ENCODE results near the gene SNCG. TPM values are rescaled to one million over a fixed set of nuclear protein-coding genes. Genes with fewer than 3 reads are reported as not detected.

SNCG gene
- total RNA-seq, 1 experiment from 2014 or later = not detected

DNA sequence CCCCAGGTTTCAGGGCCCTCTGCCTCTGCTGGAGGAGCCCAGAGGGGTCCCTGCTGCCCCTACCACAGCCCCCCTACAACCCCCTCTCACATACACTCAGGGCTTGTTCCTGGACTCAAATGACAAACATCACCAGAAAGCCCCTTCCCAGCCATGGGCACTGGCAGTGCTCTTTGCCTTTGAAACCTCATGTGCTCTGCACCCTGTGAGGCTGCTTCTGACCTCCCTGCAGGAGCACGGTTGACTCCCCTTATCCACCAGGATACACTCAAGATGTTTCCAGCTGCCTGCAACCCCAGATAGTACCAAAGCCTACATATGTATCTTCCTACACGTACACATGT lies 6.4 kb downstream of the SNCG start:
- Histone ChIP-seq H3K4me1 (ENCODE audit: insufficient read depth, low read length, poor library complexity, severe bottlenecking) (peaks cover 6% of the 10 kb centered on the region), H3K27me3 (replicated peaks; ENCODE audit: insufficient read depth, low read depth, low read length, poor library complexity) (no peaks in the 10 kb centered on the region), H3K27ac (ENCODE audit: low read depth, low read length, poor library complexity, severe bottlenecking) (no peak overlapping the region), H3K4me3 (ENCODE audit: low read depth, low read length, poor library complexity, severe bottlenecking) (no peak overlapping the region), H3K36me3 (ENCODE audit: insufficient read depth, low read length, poor library complexity, severe bottlenecking) (no peaks in the 10 kb centered on the region), H3K9me3 (ENCODE audit: low read depth, low read length, poor library complexity, severe bottlenecking) (no peaks in the 10 kb centered on the region)
- BruUV-seq (replicated peaks) = no TSS peak
- DNase-seq (ENCODE audit: low spot score) = no peak
- POLR2A ChIA-PET (ENCODE audit: low non-redundant PET) = no interaction called here
- intact Hi-C loops (cut with micrococcal nuclease; ENCODE audit: unreplicated experiment) = loop anchor here (10.0 kb wide), 1 partner anchor 280 kb away; no protein-coding TSS in a partner anchor
- CTCF ChIA-PET = no interaction called here
- TF ChIP-seq EZH2 (IDR thresholded peaks at IDR 0.05; ENCODE audit: borderline replicate concordance, low read depth, low read length, poor library complexity, severe bottlenecking) = no peak
- TF ChIP-seq, protein P1, sequence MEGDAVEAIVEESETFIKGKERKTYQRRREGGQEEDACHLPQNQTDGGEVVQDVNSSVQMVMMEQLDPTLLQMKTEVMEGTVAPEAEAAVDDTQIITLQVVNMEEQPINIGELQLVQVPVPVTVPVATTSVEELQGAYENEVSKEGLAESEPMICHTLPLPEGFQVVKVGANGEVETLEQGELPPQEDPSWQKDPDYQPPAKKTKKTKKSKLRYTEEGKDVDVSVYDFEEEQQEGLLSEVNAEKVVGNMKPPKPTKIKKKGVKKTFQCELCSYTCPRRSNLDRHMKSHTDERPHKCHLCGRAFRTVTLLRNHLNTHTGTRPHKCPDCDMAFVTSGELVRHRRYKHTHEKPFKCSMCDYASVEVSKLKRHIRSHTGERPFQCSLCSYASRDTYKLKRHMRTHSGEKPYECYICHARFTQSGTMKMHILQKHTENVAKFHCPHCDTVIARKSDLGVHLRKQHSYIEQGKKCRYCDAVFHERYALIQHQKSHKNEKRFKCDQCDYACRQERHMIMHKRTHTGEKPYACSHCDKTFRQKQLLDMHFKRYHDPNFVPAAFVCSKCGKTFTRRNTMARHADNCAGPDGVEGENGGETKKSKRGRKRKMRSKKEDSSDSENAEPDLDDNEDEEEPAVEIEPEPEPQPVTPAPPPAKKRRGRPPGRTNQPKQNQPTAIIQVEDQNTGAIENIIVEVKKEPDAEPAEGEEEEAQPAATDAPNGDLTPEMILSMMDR (conservative IDR thresholded peaks at IDR 0.05; ENCODE audit: low read depth, low read length) = no peak

- BruUV-seq (replicated peaks) = no TSS peak
- Histone ChIP-seq H3K9me3 (ENCODE audit: low read depth, low read length, poor library complexity, severe bottlenecking) (no peaks in the 10 kb centered on the region), H3K4me1 (ENCODE audit: insufficient read depth, low read length, poor library complexity, severe bottlenecking) (peaks cover 6% of the 10 kb centered on the region), H3K4me3 (ENCODE audit: low read depth, low read length, poor library complexity, severe bottlenecking) (no peak overlapping the region), H3K27ac (ENCODE audit: low read depth, low read length, poor library complexity, severe bottlenecking) (no peak overlapping the region), H3K27me3 (replicated peaks; ENCODE audit: insufficient read depth, low read depth, low read length, poor library complexity) (no peaks in the 10 kb centered on the region), H3K36me3 (ENCODE audit: insufficient read depth, low read length, poor library complexity, severe bottlenecking) (no peaks in the 10 kb centered on the region)
- POLR2A ChIA-PET (ENCODE audit: low non-redundant PET) = interaction anchor here (0.6 kb wide), 2 partner anchors 10 to 210 kb away, joined by 3 to 12 read pairs; partner anchors contain the start of gene BMPR1A
- TF ChIP-seq EZH2 (IDR thresholded peaks at IDR 0.05; ENCODE audit: borderline replicate concordance, low read depth, low read length, poor library complexity, severe bottlenecking) = no peak
- TF ChIP-seq, protein P1 (conservative IDR thresholded peaks at IDR 0.05; ENCODE audit: low read depth, low read length) = no peak
- no peak for DNase-seq (ENCODE audit: low spot score)
- CTCF ChIA-PET = interaction anchor here (0.6 to 1.7 kb wide), 9 partner anchors 10 to 877 kb away, joined by 3 to 12 read pairs (median 6); no protein-coding TSS in a partner anchor
- intact Hi-C loops (cut with micrococcal nuclease; ENCODE audit: unreplicated experiment) = loop anchor here (10.0 kb wide), 1 partner anchor 281 kb away; no protein-coding TSS in a partner anchor
Observed at GRCh38 chr10:86965986-86966654, 7.7 kb downstream of the SNCG start.

GRCh38 chr10:86967481-86967941 lies 9.1 kb downstream of the SNCG start:
- BruUV-seq (replicated peaks) = no TSS peak
- Histone ChIP-seq H3K27ac (ENCODE audit: low read depth, low read length, poor library complexity, severe bottlenecking) (no peak overlapping the region), H3K4me1 (ENCODE audit: insufficient read depth, low read length, poor library complexity, severe bottlenecking) (peaks cover 6% of the 10 kb centered on the region), H3K27me3 (replicated peaks; ENCODE audit: insufficient read depth, low read depth, low read length, poor library complexity) (no peaks in the 10 kb centered on the region), H3K9me3 (ENCODE audit: low read depth, low read length, poor library complexity, severe bottlenecking) (no peaks in the 10 kb centered on the region), H3K4me3 (ENCODE audit: low read depth, low read length, poor library complexity, severe bottlenecking) (no peak overlapping the region), H3K36me3 (ENCODE audit: insufficient read depth, low read length, poor library complexity, severe bottlenecking) (no peaks in the 10 kb centered on the region)
- POLR2A ChIA-PET (ENCODE audit: low non-redundant PET) = no interaction called here
- no peak for DNase-seq (ENCODE audit: low spot score)
- intact Hi-C loops (cut with micrococcal nuclease; ENCODE audit: unreplicated experiment) = loop anchor here (10.0 kb wide), 1 partner anchor 283 kb away; no protein-coding TSS in a partner anchor
- CTCF ChIA-PET = interaction anchor here (0.6 to 1.7 kb wide), 2 partner anchors 85 to 274 kb away, joined by 7 to 13 read pairs; no protein-coding TSS in a partner anchor
- TF ChIP-seq, protein P1 (conservative IDR thresholded peaks at IDR 0.05; ENCODE audit: low read depth, low read length) = no peak
- no peak for TF ChIP-seq EZH2 (IDR thresholded peaks at IDR 0.05; ENCODE audit: borderline replicate concordance, low read depth, low read length, poor library complexity, severe bottlenecking)

Data from A673 (cell line).